ENCODE data around the gene ANKLE1.

The ANKLE1 gene

DNA sequence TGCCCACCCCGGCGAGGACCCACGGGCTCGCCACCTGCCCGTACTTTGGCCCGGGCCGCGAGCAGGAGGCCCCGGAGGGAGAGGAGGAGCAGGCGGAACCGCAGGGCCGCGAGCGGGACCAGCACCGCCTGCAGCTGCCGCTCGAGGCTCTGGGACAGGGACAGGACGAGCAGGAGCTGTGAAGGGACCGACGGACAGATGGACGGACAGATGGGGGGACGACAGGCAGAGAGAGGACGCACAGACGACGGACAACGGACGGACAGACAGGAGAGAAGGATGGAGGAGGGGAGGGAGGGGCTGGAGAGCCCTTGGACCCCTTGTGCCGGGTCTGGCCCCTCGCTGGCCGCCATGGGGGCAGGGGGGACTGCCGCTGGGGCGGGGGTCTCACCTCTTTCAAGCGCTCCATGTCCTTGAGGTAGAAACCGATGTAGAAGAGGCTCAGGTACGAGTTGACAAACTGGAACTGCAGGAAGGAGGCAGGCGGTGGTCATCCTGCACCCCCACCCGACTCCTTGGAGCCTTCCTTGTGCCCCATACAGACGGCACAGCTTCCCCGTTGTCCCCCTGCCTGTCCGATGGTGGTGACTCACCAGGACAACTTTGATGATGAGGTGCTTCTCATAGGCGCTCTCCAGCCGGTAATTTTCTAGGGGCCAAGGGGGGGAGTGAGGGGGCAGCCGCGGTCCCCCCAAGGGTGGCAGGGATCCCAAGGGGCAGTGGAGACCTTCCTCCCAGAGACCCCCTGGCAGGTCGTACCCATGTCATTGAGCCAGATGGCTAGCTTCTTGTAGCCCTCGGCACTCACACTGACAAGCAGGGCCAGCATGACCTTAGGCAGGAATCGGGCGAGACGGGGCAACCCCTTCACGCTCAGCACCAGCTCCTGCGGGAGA is 47.9 kb downstream of the ANKLE1 start:
- Histone ChIP-seq H3K4me3 (peak overlapping the region; percentile 32), H3K27ac (no peak overlapping the region)
- TF ChIP-seq, protein P1, sequence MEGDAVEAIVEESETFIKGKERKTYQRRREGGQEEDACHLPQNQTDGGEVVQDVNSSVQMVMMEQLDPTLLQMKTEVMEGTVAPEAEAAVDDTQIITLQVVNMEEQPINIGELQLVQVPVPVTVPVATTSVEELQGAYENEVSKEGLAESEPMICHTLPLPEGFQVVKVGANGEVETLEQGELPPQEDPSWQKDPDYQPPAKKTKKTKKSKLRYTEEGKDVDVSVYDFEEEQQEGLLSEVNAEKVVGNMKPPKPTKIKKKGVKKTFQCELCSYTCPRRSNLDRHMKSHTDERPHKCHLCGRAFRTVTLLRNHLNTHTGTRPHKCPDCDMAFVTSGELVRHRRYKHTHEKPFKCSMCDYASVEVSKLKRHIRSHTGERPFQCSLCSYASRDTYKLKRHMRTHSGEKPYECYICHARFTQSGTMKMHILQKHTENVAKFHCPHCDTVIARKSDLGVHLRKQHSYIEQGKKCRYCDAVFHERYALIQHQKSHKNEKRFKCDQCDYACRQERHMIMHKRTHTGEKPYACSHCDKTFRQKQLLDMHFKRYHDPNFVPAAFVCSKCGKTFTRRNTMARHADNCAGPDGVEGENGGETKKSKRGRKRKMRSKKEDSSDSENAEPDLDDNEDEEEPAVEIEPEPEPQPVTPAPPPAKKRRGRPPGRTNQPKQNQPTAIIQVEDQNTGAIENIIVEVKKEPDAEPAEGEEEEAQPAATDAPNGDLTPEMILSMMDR (IDR thresholded peaks at IDR 0.05), result no peak
- DNase-seq (ENCODE audit: low spot score), result no peak

DNA sequence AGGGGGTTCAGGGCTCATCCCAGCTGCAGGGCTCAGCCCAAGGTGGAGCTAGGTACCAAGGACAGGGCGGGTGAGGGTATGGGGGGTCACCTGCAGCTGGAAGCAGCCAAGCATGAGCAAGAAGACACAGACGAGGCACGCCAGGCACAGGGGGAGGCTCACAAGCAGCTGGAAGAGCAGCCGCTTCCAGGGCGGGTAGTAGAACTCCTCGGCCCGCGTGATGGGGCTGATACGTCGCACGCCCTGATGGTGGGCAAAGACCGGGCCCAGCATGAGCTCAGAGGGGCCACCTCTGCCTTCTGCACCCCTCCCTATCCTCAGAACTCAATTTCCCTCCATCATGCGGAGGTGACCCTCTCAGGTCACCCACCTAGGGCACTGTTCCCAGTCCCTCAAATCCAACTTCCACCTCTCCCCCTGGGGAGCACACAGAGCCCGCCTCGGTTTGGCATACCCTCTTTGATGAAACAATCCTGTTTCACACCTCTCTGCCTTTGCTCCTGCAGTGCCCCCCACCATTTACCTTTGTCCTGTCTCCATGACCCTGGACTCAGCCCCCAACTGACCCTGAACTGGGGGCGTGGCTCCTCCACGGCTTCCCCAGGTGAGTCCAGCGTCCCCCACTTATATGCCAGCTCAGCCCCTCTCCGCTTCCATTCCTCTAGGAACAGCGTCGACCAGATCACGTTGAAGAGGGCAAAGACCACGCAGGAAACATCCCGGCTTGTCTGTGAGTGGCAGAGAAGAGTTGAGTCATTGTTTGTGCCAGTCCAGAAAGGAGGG is 48.8 kb downstream of the ANKLE1 start:
- Histone ChIP-seq H3K27ac (no peak overlapping the region), H3K4me3 (no peak overlapping the region)
- TF ChIP-seq, protein P1 (IDR thresholded peaks at IDR 0.05), result no peak
- DNase-seq (ENCODE audit: low spot score), result no peak

DNA sequence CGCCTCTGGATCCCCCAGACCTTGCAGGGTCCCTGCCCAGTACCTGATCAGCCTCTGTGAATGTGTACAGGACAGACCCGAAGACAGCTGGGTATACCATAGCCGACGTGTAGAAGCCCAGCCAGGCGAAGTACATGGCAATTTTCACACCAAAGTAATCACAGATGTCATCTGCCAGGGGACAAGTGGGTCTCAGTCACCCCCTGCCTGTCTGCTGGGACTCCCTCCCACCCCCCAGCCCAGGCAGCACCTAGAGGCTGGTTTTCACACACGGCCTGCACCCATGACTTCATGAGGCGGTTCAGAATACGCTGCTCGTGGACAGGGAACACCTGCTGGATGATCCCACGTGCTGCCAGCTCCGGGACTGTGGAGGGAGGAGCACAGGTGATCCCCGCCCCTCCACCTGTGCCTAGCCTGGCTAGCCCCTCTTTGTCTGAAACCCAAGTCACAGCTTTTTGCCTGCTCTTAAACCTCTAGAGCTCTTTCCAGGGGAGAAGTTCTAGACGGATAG is 49.4 kb downstream of the ANKLE1 start:
- TF ChIP-seq, protein P1 (IDR thresholded peaks at IDR 0.05), result no peak
- H3K4me3 ChIP-seq, result no peak overlapping the region
- H3K27ac ChIP-seq, result no peak overlapping the region
- no peak for DNase-seq (ENCODE audit: low spot score)

DNA sequence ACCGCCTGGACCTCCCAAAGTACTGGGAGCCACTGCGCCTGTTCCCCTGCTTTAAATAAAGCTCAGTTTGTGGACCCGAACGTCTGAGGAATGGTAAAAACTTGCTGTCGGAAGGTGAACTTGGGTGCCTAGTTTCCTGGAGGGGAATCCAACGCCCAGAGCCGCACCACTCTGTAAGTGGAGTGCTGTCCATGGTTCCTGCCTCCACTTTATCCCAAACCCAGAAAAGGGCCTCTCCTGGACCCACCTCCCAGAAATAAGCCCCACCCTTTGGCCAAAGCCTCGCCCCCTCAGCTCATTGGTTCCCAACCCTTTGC is 50.6 kb downstream of the ANKLE1 start:
- DNase-seq (ENCODE audit: low spot score), result no peak
- no peak overlapping the region for H3K27ac ChIP-seq
- TF ChIP-seq, protein P1 (IDR thresholded peaks at IDR 0.05), result no peak
- no peak overlapping the region for H3K4me3 ChIP-seq

DNA sequence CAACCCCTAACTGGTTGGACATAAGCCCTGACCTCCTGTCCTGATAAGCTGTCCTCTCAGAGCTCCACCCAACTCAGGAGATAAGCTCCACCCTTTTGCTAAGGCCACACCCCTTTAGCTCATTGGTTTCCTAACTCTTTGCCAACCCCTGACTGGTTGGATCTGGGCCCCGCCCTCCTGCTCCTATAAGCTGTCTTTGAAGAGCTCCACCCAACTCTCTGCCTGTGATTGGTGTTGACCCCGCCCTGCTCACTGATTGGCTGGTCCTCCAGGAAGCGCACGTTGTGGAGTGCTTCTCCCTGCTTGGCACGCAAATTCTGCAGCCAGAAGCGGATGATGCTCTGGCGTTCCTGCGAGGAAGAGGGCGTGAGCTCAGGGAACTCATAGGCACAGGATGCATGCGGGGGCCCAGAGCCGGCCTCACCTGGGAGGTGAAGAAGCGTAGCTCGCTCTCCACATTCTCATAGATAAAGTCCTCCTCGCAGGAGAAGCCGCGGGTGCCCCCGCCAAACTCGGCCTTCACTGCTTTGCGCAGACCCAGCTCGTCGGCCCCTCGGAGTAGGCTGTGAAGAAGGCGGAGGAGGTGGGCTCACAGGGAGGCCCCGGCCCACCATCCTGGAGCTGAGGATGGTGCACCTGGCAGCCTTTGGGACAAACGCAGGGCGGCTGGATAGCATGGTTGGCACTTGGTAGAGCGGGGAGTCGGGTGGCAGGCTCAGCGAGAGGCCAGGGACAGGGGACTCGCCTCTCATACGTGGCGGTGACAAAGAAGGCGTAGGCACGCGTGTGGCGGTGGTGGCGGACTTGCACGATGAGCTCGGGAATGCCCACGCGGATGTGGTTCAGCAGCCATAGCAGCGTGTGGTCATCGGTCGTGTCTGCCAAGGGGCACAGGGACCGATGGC is 51.2 kb downstream of the ANKLE1 start:
- Histone ChIP-seq H3K4me3 (no peak overlapping the region), H3K27ac (peak overlapping the region in 1 of 2 donors; percentile 77)
- TF ChIP-seq, protein P1 (IDR thresholded peaks at IDR 0.05), result no peak
- DNase-seq (ENCODE audit: low spot score), result no peak

DNA sequence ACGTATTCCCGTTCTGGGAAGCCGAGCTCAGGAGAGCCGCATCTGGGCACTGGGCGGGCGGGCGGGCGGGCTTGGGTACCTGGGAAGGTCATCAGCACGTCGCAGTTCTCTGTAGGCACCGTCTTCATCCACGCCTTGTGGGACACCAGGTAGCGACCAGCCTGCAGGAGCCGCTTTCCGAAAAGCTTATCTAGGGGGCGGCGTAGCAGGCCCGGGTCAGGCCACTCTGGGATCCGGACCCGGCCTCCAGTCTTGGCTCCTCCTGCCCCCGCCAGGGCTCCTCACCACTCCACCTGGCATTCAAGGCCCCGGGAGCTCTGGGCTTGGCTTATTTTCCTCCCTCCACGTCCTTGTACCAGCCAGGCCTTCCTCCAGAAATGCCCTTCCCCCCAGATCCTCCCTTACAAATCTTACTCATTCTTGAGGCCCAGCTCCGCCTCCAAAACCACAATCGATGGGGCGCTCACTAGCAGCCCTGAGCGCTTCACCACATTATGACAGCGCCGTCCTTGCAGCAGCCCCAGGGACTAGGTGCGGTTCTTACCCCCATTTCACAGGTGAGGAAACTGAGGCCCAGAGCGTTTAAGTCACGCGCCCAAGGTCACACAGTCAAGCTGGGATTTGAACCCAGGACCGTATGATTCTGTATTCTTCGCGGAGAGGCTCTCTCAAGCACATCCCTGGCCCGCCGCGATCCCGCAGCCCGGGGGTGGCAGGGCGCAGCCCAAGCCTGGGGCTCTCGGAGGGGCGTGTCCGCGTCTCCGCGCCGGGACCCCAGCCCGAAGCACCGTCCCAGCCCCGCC is 52.1 kb downstream of the ANKLE1 start:
- Histone ChIP-seq H3K4me3 (peak overlapping the region; percentile 85), H3K27ac (peak overlapping the region; percentile 21 to 77)
- TF ChIP-seq, protein P1 (IDR thresholded peaks at IDR 0.05), result no peak
- DNase-seq (ENCODE audit: low spot score), result no peak
